GM18517 (cell line): Measurements from ENCODE around the gene NMT1.
"Not testable (repeated sequence)": the region's sequence is repeated elsewhere in the genome, so short reads cannot be mapped to it uniquely, and the experiment has no call there.

Experiments
- ATAC-seq: cut with Tn5 transposase; IDR thresholded peaks from one replicate; pipeline ENCODE4 v1.9.1; 2021; ENCODE audit warnings: mild to moderate bottlenecking, moderate library complexity; ENCODE audit not compliant: unreplicated experiment

NMT1 gene

GRCh38 chr17:45117848-45118646, 56.9 kb downstream of the NMT1 start:
- no peak for ATAC-seq

GRCh38 chr17:45118691-45119090, 57.6 kb downstream of the NMT1 start:
- ATAC-seq, result no peak

GRCh38 chr17:45119964-45120363, 58.8 kb downstream of the NMT1 start:
- ATAC-seq, result no peak

GRCh38 chr17:45120558-45120957, 59.4 kb downstream of the NMT1 start:
- ATAC-seq, result no peak

GRCh38 chr17:45121055-45121454, 59.9 kb downstream of the NMT1 start:
- ATAC-seq, result no peak

GRCh38 chr17:45123076-45123770, 62.1 kb downstream of the NMT1 start:
- no peak for ATAC-seq

- ATAC-seq, result no peak
These were observed 63.0 kb downstream of the NMT1 start for GRCh38 chr17:45123930-45124796.

GRCh38 chr17:45124797-45125122, 63.6 kb downstream of the NMT1 start:
- ATAC-seq, result not testable (repeated sequence)

GRCh38 chr17:45125509-45125908, 64.4 kb downstream of the NMT1 start:
- no peak for ATAC-seq

- ATAC-seq, result no peak
These were observed 66.1 kb downstream of the NMT1 start for GRCh38 chr17:45127207-45127547.

GRCh38 chr17:45127548-45128300, 66.6 kb downstream of the NMT1 start:
- no peak for ATAC-seq

- no peak for ATAC-seq
These were observed 67.2 kb downstream of the NMT1 start for GRCh38 chr17:45128331-45128730.

GRCh38 chr17:45128989-45129388, 67.9 kb downstream of the NMT1 start:
- no peak for ATAC-seq

GRCh38 chr17:45129426-45129939, 68.4 kb downstream of the NMT1 start:
- no peak for ATAC-seq

- ATAC-seq, result no peak
These were observed 69.0 kb downstream of the NMT1 start for GRCh38 chr17:45129940-45130680.

GRCh38 chr17:45130681-45131615, 69.8 kb downstream of the NMT1 start:
- no peak for ATAC-seq

GRCh38 chr17:45131616-45132319, 70.7 kb downstream of the NMT1 start:
- ATAC-seq, result no peak

- no peak for ATAC-seq
These were observed 71.1 kb downstream of the NMT1 start, which contains the start of gene PLCD3 for GRCh38 chr17:45132320-45132571. Gene PLCD3, minus strand, starts transcription at chr17:45132515. Its CDS starts 105 bp downstream, at chr17:45132410.
